Stimulated activated naive B cell treated with anti-CD40 and anti-IgM and Interleukin-4, amounts not matched to agents 10 μg/mL and 1 μg/mL and 100 μg/mL, for 72 hours (primary cell): ENCODE measurements around the gene PTPN4.
"Not testable (repeated sequence)": the region's sequence is repeated elsewhere in the genome, so short reads cannot be mapped to it uniquely, and the experiment has no call there.

Experiments
- ATAC-seq, 2 donors: fragments of 150-1000 bp; cut with Tn5 transposase; replicated peaks; 2 replicates each; pipeline ENCODE4 v1.10.0; 2021; ENCODE audit warnings: moderate library complexity in 1 of 2
- DNase-seq: peaks from one replicate; pipeline ENCODE4 v3.0.0; 2021
- H3K27ac Mint-ChIP-seq: one replicate; pipeline ENCODE4 v1.8.0; 2022; ENCODE audit warnings: mild to moderate bottlenecking, mixed read lengths
- H3K27me3 Mint-ChIP-seq, 2 donors: one replicate each; pipeline ENCODE4 v1.8.0; 2022; ENCODE audit warnings: mixed read lengths in 2 of 2
- H3K36me3 Mint-ChIP-seq, 2 donors: one replicate each; pipeline ENCODE4 v1.8.0; 2022; ENCODE audit warnings: mixed read lengths in 2 of 2, mild to moderate bottlenecking in 1 of 2
- H3K4me1 Mint-ChIP-seq, 2 donors: one replicate each; pipeline ENCODE4 v1.8.0; 2022; ENCODE audit warnings: mixed read lengths in 2 of 2, mild to moderate bottlenecking in 1 of 2
- H3K4me3 Mint-ChIP-seq, 2 donors: one replicate each; pipeline ENCODE4 v1.8.0; 2022; ENCODE audit warnings: mild to moderate bottlenecking in 2 of 2, mixed read lengths in 2 of 2, moderate library complexity in 1 of 2
- H3K9me3 Mint-ChIP-seq, 2 donors: one replicate each; pipeline ENCODE4 v1.8.0; 2022; ENCODE audit warnings: mixed read lengths in 2 of 2, mild to moderate bottlenecking in 1 of 2

The PTPN4 gene

GRCh38 chr2:120013597-120014223 lies 254.0 kb downstream of the PTPN4 start:
- ATAC-seq = peak in 1 of 2 donors; percentile 4
- DNase-seq = peak; percentile 5
- Mint-ChIP-seq H3K36me3 (peaks cover 0 to 6% of the 10 kb centered on the region in 2 donors), H3K27me3 (peaks cover 0 to 8% of the 10 kb centered on the region in 2 donors), H3K27ac (peak overlapping the region; percentile 9), H3K9me3 (peaks cover 0 to 3% of the 10 kb centered on the region in 2 donors), H3K4me3 (peak overlapping the region; percentile 83 to 84), H3K4me1 (peaks cover 6 to 31% of the 10 kb centered on the region in 2 donors)

DNA sequence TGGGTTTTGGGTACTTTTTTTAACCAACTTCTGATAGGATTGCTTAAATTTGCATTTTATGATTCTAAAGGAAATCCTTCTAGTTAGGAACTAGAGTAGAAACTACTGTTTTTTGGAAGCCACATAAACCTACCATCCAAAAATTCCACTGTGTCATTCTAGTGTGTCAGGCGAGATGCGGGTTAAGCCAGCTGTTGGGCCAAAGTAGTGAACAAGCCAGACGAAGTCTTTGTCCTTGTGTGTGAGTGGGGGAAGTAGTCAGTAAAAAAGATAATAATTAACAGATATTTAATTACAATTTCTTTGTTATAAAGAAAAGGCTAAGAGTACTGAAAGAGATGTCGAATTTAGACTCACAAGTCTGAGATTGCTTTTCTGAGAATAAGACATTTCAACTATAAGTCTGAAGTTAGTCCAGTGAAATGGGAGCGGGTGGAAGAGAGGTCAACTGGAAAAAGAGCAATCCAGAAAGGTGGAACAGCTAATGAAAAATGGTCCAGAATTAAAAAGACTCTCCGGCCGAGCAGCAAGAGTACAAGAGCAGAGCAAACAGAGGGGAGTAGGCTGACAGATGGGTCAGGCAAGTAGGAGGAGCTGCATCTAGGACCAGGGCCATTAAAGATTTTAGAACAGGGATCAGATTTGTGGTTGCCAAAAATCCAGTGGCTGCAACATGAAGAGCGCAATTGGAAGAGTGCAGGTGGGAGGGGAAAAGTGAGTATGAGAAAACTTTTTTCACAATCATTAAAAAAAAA lies 254.7 kb downstream of the PTPN4 start:
- no peak for ATAC-seq
- Mint-ChIP-seq H3K4me1 (peaks cover 6 to 31% of the 10 kb centered on the region in 2 donors), H3K4me3 (no peak overlapping the region), H3K9me3 (peaks cover 0 to 3% of the 10 kb centered on the region in 2 donors), H3K27ac (no peak overlapping the region), H3K27me3 (peaks cover 0 to 6% of the 10 kb centered on the region in 2 donors), H3K36me3 (peaks cover 3 to 10% of the 10 kb centered on the region in 2 donors)
- no peak for DNase-seq

- ATAC-seq (no peak), DNase-seq (no peak)
- H3K27ac Mint-ChIP-seq = no peak overlapping the region
- peaks cover 3 to 10% of the 10 kb centered on the region in 2 donors for H3K36me3 Mint-ChIP-seq
- H3K9me3 Mint-ChIP-seq = peaks cover 0 to 3% of the 10 kb centered on the region in 2 donors
- H3K4me3 Mint-ChIP-seq = no peak overlapping the region
- H3K27me3 Mint-ChIP-seq = no peaks in the 10 kb centered on the region
- H3K4me1 Mint-ChIP-seq = peaks cover 6 to 30% of the 10 kb centered on the region in 2 donors
Measured at GRCh38 chr2:120016800-120017199, 257.1 kb downstream of the PTPN4 start.

DNA sequence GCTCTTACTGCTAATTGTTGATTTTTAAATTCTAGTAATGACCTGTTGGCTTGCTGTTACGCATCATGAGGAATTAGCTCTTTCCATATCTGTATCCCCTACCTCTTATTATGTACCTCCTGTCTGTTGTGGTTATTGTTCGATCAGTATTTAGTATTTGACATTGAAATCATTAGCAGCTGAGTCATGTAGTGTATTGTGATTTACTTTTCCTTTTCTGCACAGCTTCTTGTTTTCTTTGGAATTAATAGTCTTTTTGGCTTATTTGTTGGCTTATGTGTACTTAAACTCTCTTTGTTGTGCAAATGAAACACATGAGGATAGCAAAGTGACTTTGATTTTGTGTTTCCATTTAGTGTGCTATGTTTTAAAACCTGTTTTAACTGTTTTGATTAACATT lies 257.5 kb downstream of the PTPN4 start:
- Mint-ChIP-seq H3K27me3 (no peaks in the 10 kb centered on the region), H3K4me1 (peaks cover 5 to 26% of the 10 kb centered on the region in 2 donors), H3K9me3 (peaks cover 0 to 3% of the 10 kb centered on the region in 2 donors), H3K4me3 (no peak overlapping the region), H3K27ac (no peak overlapping the region), H3K36me3 (peaks cover 4 to 10% of the 10 kb centered on the region in 2 donors)
- ATAC-seq (no peak), DNase-seq (no peak)

- ATAC-seq = no peak
- Mint-ChIP-seq H3K27me3 (no peaks in the 10 kb centered on the region), H3K36me3 (peaks cover 17 to 23% of the 10 kb centered on the region in 2 donors), H3K4me3 (no peak overlapping the region), H3K27ac (no peak overlapping the region), H3K9me3 (peaks cover 3% of the 10 kb centered on the region in 2 donors), H3K4me1 (peaks cover 1 to 20% of the 10 kb centered on the region in 2 donors)
- DNase-seq = no peak
Measured at GRCh38 chr2:120018549-120018948, 258.8 kb downstream of the PTPN4 start.

GRCh38 chr2:120020554-120020953 lies 260.8 kb downstream of the PTPN4 start:
- ATAC-seq (no peak), DNase-seq (no peak)
- H3K27me3 Mint-ChIP-seq = no peaks in the 10 kb centered on the region
- no peak overlapping the region for H3K27ac Mint-ChIP-seq
- peaks cover 1 to 6% of the 10 kb centered on the region in 2 donors for H3K9me3 Mint-ChIP-seq
- H3K4me1 Mint-ChIP-seq = peaks cover 1 to 7% of the 10 kb centered on the region in 2 donors
- peaks cover 35 to 36% of the 10 kb centered on the region in 2 donors for H3K36me3 Mint-ChIP-seq
- no peak overlapping the region for H3K4me3 Mint-ChIP-seq

- DNase-seq, H3K27ac Mint-ChIP-seq, ATAC-seq, H3K4me1 Mint-ChIP-seq, H3K27me3 Mint-ChIP-seq, H3K4me3 Mint-ChIP-seq, H3K9me3 Mint-ChIP-seq: not testable (repeated sequence)
- H3K36me3 Mint-ChIP-seq = peaks cover 33 to 44% of the 10 kb centered on the region in 2 donors
Measured at GRCh38 chr2:120022505-120022904, 262.8 kb downstream of the PTPN4 start.

DNA sequence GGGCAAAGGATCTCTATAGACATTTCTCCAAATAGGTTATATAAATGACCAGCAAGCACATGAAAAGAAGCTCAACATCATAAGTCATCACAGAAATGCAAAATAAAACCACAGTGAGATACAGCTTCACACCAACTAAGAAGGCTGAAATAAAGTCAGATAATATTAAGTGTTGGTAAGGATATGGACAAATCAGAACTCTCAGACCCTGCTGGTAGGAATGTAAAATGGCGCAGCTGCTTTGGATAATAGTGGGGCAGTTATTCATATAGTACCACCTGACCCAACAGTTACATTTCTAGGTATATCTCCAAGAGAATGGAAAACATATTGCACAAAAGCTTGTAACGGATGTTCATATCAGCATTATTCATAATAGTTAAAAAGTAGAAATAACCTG lies 267.2 kb downstream of the PTPN4 start:
- peaks cover 1 to 6% of the 10 kb centered on the region in 2 donors for H3K9me3 Mint-ChIP-seq
- ATAC-seq (no peak), DNase-seq (no peak)
- no peak overlapping the region for H3K4me3 Mint-ChIP-seq
- no peak overlapping the region for H3K27ac Mint-ChIP-seq
- no peaks in the 10 kb centered on the region for H3K27me3 Mint-ChIP-seq
- H3K36me3 Mint-ChIP-seq = peaks cover 35 to 40% of the 10 kb centered on the region in 2 donors
- H3K4me1 Mint-ChIP-seq = peaks cover 0 to 4% of the 10 kb centered on the region in 2 donors

DNA sequence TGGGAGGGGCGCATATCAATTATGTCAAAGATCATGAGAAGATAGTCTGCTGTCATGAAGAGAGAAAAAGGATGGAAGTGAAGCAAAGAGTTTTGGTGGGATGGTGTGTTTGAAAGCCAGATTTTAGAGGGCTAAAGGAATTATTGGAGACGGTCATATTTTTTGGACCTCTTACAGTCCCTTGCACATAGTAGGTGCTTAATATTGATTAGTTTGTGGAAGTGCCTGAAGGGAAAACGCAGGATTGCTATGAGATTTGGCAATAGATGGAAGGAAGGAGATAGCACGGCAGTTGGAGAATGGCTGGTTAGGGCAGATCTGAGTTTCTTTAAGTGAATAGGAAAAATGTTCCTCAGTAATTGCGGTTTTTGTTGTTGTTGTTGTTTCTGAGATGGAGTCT lies 269.1 kb downstream of the PTPN4 start:
- DNase-seq (no peak), ATAC-seq (no peak)
- Mint-ChIP-seq H3K4me1 (peaks cover 0 to 3% of the 10 kb centered on the region in 2 donors), H3K9me3 (peaks cover 1% of the 10 kb centered on the region in 2 donors), H3K27me3 (no peaks in the 10 kb centered on the region), H3K36me3 (peaks cover 20 to 24% of the 10 kb centered on the region in 2 donors), H3K4me3 (no peak overlapping the region), H3K27ac (no peak overlapping the region)

- no peak for ATAC-seq
- Mint-ChIP-seq H3K27me3 (no peaks in the 10 kb centered on the region), H3K4me1 (peaks cover 0 to 3% of the 10 kb centered on the region in 2 donors), H3K36me3 (peaks cover 10 to 12% of the 10 kb centered on the region in 2 donors), H3K27ac (no peak overlapping the region), H3K9me3 (peaks cover 0 to 1% of the 10 kb centered on the region in 2 donors), H3K4me3 (no peak overlapping the region)
- no peak for DNase-seq
Measured at GRCh38 chr2:120029672-120030640, 270.2 kb downstream of the PTPN4 start.

- Mint-ChIP-seq H3K9me3 (no peaks in the 10 kb centered on the region), H3K27ac (no peak overlapping the region)
- no peak for ATAC-seq
Measured at GRCh38 chr2:120032297-120032696, 272.6 kb downstream of the PTPN4 start.

More at GRCh38 chr2:120032297-120032696, 272.6 kb downstream of the PTPN4 start:
- Mint-ChIP-seq H3K4me3 (no peak overlapping the region), H3K36me3 (peaks cover 2 to 7% of the 10 kb centered on the region in 2 donors), H3K4me1 (peaks cover 3 to 7% of the 10 kb centered on the region in 2 donors), H3K27me3 (no peaks in the 10 kb centered on the region)
- no peak for DNase-seq
